ENCODE results near the gene MYL3.
"Not testable (repeated sequence)": the region's sequence is repeated elsewhere in the genome, so short reads cannot be mapped to it uniquely, and the experiment has no call there.

The MYL3 gene

GRCh38 chr3:46823314-46823713, 39.9 kb downstream of the MYL3 start:
- not testable (repeated sequence) for DNase-seq

- DNase-seq: no peak
These were observed 41.7 kb downstream of the MYL3 start for GRCh38 chr3:46821553-46821952.

GRCh38 chr3:46820852-46821251, 42.4 kb downstream of the MYL3 start:
- no peak for DNase-seq

GRCh38 chr3:46812237-46812791, 50.9 kb downstream of the MYL3 start:
- no peak for DNase-seq

DNA sequence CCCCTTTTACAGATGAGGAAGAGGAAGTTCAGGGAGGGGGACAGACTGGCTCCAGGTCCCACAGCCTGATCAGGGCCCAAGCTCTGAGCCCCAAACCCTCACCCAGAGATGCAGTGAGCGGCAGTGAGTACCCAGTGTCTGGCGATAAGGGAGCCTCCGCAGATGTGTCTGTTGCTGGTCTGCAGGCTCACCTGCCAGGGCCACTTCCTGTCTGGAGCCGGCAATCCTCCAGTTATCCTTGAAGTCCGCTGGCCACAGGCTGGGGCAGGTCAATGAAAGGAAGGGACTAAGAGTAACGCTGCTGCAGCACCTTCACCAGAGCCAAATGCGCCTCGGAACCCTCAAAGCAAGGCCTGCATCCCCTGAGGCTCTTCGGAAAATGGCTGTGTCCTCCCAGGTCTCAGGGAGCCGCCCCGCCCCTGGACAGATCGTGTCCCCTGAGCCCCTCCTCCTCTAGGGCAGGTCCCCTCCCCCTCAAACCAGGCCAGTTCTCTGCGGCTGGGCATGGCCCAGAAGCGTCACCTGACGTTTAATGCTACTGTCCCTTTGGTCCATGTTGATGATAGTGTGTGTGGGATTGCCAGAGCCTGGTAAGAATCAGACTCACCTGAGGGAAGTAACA, 51.5 kb downstream of the MYL3 start:
- no peak for DNase-seq

DNA sequence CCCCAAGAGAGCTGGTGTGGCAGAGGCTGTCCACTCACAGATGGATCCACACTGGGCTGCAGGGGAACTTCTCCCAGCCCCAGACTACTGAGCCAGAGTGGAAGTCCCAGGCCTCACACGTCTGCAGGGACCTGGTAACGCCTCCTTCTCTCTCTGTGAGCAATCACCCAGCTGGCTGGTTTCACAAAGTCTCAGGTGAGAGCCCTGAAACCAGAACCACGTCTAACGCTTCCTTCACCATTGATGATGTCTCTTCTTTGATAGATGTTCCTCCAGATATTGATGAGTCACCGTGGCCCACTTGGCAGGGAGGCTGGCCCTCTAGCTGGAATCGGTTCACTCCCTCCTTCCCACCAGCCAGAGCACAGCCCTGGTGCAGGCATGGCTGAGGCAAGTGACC, 54.5 kb downstream of the MYL3 start:
- DNase-seq: not testable (repeated sequence)

Measured in SHP77 (cell line).